Common myeloid progenitor, CD34-positive (primary cell): ENCODE measurements around the gene CNOT4.
A peak's percentile ranks its signal among the peaks of the same experiment; 100 is the strongest.

Experiments
- CTCF ChIA-PET: fragments of 350-600 bp; sonication (Branson Sonifier 250); formaldehyde crosslinking; loops from one replicate; lab custom pipeline; 2021; ENCODE audit warnings: antibody characterized with exemption; lab: Charles Lee
- POLR2A ChIA-PET: fragments of 350-600 bp; sonication (Branson Sonifier 250); formaldehyde crosslinking; loops from one replicate; lab custom pipeline; 2021; ENCODE audit warnings: antibody characterized with exemption; lab: Charles Lee
- DNase-seq, 3 donors: peaks; one replicate each; pipeline versions ENCODE4 v3.0.0 to v3.0.0-alpha.2; 2013
- H3K27ac ChIP-seq, 2 experiments: 1 replicate in 1 of 2; 2 replicates in 1 of 2; pipeline ENCODE4 v1.7.0; 2013; ENCODE audit warnings: inconsistent platforms in 2 of 2, low read length in 2 of 2, mild to moderate bottlenecking in 2 of 2, low read depth in 1 of 2, moderate library complexity in 1 of 2; ENCODE audit not compliant: severe bottlenecking in 2 of 2, insufficient read depth in 1 of 2, poor library complexity in 1 of 2
- H3K27me3 ChIP-seq, 5 experiments: replicated peaks in 2 of 5; 1 replicate in 3 of 5; 2 replicates in 2 of 5; pipeline versions ENCODE4 v1.6.1 to v1.7.0; 2013; ENCODE audit warnings: low read length in 4 of 5, mild to moderate bottlenecking in 2 of 5, moderate library complexity in 2 of 5, inconsistent platforms in 1 of 5; ENCODE audit not compliant: insufficient read depth in 5 of 5, control insufficient read depth in 4 of 5
- H3K36me3 ChIP-seq, 4 experiments: 1 replicate in 2 of 4; 2 replicates in 2 of 4; pipeline versions ENCODE4 v1.6.1 to v1.7.0; 2013; ENCODE audit warnings: low read length in 3 of 4, control low read depth in 1 of 4, mild to moderate bottlenecking in 1 of 4; ENCODE audit not compliant: control insufficient read depth in 4 of 4, insufficient read depth in 4 of 4
- H3K4me1 ChIP-seq, 4 experiments: 1 replicate in 3 of 4; 2 replicates in 1 of 4; pipeline versions ENCODE4 v1.6.1 to v1.7.1; 2013; ENCODE audit warnings: low read length in 3 of 4, mild to moderate bottlenecking in 3 of 4, control low read depth in 1 of 4, inconsistent platforms in 1 of 4, moderate library complexity in 1 of 4; ENCODE audit not compliant: control insufficient read depth in 4 of 4, insufficient read depth in 4 of 4; ENCODE audit errors: control extremely low read depth in 1 of 4
- H3K4me3 ChIP-seq, 7 experiments: 1 replicate in 4 of 7; 2 replicates in 3 of 7; pipeline versions ENCODE4 v1.5.1 to v1.7.0; 2013; ENCODE audit warnings: mild to moderate bottlenecking in 7 of 7, low read length in 6 of 7, moderate library complexity in 6 of 7, inconsistent platforms in 2 of 7, low read depth in 2 of 7, control low read depth in 1 of 7; ENCODE audit not compliant: insufficient read depth in 4 of 7, control insufficient read depth in 1 of 7; ENCODE audit errors: extremely low read depth in 1 of 7
- H3K9me3 ChIP-seq, 5 experiments: 1 replicate in 4 of 5; 2 replicates in 1 of 5; pipeline versions ENCODE4 v1.6.1 to v1.7.1; 2013; ENCODE audit warnings: low read length in 4 of 5, mild to moderate bottlenecking in 2 of 5, inconsistent platforms in 1 of 5, low read depth in 1 of 5, moderate library complexity in 1 of 5; ENCODE audit not compliant: control insufficient read depth in 4 of 5, insufficient read depth in 2 of 5; ENCODE audit errors: control extremely low read depth in 1 of 5
- WGBS: methylation state at CpG from one replicate; pipeline ENCODE4 v1.1.5; 2013; ENCODE audit not compliant: insufficient coverage; 5-methylcytosine and 5-hydroxymethylcytosine counted together

CNOT4 gene

DNA sequence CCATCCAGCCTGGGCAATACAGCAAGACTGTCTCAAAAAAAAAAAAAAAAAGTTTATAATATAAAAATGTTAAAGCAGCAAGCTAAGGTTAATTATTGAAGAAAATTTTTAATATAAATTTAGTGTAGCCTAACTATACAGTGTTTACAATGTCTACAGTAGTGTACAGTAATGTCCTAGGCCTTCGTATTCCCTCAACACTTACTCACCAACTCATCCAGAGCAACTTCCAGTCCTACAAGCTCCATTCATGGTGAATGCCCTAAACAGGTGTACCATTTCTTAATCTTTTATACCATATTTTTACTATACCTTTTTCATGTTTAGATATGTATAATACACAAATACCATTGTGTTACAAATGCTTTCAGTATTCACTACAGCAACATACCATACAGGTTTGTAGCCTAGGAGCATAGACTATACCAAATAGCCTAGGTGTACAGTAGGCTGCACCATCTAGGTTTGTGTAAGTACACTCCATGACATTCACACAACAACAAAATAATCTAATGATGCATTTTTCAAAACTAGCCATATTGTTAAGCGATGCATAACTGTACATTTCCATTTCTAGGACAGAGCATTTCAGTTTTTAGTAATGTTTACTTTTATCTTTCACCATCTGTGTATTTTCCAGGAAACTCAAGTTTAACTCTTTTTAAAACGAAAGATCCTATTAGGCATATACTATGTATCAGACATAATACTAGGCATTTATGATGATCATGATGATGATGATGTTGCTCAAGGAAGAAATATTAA, 43.3 kb downstream of the CNOT4 start:
- ChIA-PET CTCF (interaction anchor here (1.5 kb wide), 1 partner anchor 45 kb away, joined by 3 read pairs; no protein-coding TSS in a partner anchor), POLR2A (no interaction called here)
- DNase-seq = no peak
- Histone ChIP-seq H3K4me3 (no peak overlapping the region), H3K27ac (no peak overlapping the region), H3K4me1 (peaks cover 0 to 2% (median 0%) of the 10 kb centered on the region in 4 experiments), H3K27me3 (no peaks in the 10 kb centered on the region), H3K36me3 (peaks cover 0 to 2% (median 0%) of the 10 kb centered on the region in 4 experiments), H3K9me3 (no peaks in the 10 kb centered on the region)
- no CpG with 5 or more reads among the region's 3 CpGs for WGBS

DNA sequence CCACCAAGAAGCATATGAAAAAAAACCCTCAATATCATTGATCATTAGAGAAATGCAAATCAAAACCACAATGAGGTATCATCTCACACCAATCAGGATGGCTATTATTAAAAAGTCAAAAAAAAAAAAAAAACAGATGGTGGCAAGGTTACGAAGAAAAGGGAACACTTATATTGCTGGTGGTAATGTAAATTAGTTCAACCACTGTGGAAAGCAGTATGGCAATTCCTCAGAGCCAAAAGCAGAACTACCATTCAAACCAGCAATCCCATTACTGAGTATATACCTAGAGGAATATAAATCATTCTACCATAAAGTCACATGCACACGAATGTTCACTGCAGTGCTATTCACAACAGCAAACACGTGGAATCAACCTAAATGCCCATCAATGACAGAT, 46.0 kb downstream of the CNOT4 start:
- H3K36me3 ChIP-seq = no peaks in the 10 kb centered on the region
- no peaks in the 10 kb centered on the region for H3K27me3 ChIP-seq
- H3K27ac ChIP-seq = no peak overlapping the region
- no peak overlapping the region for H3K4me3 ChIP-seq
- no CpG with 5 or more reads among the region's 3 CpGs for WGBS
- CTCF ChIA-PET = no interaction called here
- no peaks in the 10 kb centered on the region for H3K9me3 ChIP-seq
- DNase-seq = peak in 2 of 3 donors; percentile 37 to 62
- peaks cover 0 to 4% (median 1%) of the 10 kb centered on the region in 4 experiments for H3K4me1 ChIP-seq
- POLR2A ChIA-PET = no interaction called here

DNA sequence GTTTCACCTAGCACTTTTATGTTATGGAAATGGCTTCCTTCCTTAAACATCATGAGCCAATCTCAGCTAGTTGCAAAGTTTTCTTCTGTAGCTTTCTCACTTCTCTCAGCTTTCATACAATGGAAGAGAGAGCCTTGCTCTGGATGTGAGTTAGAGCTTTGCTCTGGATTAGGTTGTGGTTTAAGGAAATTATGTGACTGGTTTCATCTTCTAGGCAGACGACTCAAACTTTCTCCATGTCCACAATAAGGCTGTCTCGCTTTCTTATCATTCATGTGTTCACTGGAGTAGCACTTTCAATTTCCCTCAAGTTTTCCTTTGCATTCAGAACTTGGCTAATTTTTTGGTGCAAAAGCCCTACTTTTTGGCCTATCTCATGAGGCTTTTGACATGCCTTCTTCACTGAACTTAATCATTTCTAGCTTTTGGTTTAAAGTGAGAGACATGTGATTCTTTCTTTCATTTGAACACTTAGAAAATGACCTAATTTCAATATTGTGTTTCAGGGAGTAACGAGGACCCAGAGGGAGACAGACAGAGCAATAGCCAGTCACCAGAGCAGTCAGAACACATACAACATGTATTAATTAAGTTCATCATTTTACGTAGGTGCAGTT, 49.8 kb downstream of the CNOT4 start:
- CTCF ChIA-PET = interaction anchor here (0.8 to 1.0 kb wide), 2 partner anchors 7 to 9 kb away, joined by 3 to 4 read pairs; no protein-coding TSS in a partner anchor

DNA sequence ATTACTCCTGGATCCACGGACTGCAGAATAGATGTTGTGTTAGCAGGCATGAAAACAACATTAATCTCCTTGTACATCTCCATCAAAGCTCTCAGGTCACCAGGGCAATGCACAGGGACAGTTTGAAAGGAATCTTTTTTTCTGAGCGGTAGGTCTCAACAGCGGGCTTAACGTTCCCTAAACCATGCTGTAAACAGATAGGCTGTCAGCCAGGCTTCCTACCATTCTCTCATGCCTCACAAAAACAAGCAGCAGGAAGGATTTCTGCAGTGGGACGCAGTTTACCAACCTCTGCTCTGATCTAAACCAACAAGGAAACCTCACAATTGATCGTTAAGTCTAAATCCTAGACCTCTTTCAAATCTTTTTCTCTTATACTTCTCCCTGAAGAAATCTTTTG, 50.8 kb downstream of the CNOT4 start:
- H3K4me3 ChIP-seq = no peak overlapping the region
- CTCF ChIA-PET = no interaction called here
- no peaks in the 10 kb centered on the region for H3K27me3 ChIP-seq
- no peaks in the 10 kb centered on the region for H3K9me3 ChIP-seq
- H3K4me1 ChIP-seq = peaks cover 0 to 4% (median 0%) of the 10 kb centered on the region in 4 experiments
- peaks cover 0 to 2% (median 0%) of the 10 kb centered on the region in 4 experiments for H3K36me3 ChIP-seq
- DNase-seq = no peak
- POLR2A ChIA-PET = no interaction called here
- no peak overlapping the region for H3K27ac ChIP-seq
- WGBS = 71% methylated on average over 4 of the region's 6 CpGs

More for the DNA sequence above, 49.8 kb downstream of the CNOT4 start:
- Histone ChIP-seq H3K4me1 (peaks cover 0 to 4% (median 0%) of the 10 kb centered on the region in 4 experiments), H3K27me3 (no peaks in the 10 kb centered on the region), H3K9me3 (no peaks in the 10 kb centered on the region), H3K4me3 (no peak overlapping the region), H3K36me3 (no peaks in the 10 kb centered on the region), H3K27ac (no peak overlapping the region)
- DNase-seq = no peak
- POLR2A ChIA-PET = no interaction called here
- WGBS = 90% methylated on average over 2 of the region's 4 CpGs

DNA sequence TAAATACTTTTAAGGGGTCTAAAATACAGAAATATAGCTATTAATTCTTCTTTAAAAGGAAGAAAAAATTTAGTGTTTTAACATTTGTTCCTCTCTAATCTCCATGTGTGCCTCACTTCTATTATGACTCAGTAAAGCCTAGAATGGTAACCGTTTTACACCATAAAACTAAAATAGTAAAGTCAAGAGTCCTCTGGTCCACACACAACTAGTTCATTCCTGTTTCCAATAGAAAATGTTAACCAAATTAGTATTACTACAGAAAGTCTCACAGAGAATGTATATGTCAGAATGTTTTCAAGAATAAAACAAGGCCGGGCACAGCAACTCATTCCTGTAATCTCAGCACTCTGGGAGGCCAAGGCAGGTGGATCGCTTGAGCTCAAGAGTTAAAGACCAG, 55.8 kb downstream of the CNOT4 start:
- Histone ChIP-seq H3K9me3 (no peaks in the 10 kb centered on the region), H3K27ac (no peak overlapping the region), H3K4me1 (no peaks in the 10 kb centered on the region), H3K36me3 (peaks cover 0 to 2% (median 0%) of the 10 kb centered on the region in 4 experiments), H3K4me3 (no peak overlapping the region), H3K27me3 (no peaks in the 10 kb centered on the region)
- no peak for DNase-seq
- WGBS = 86% methylated on average over 1 of the region's 3 CpGs
- POLR2A ChIA-PET = no interaction called here
- CTCF ChIA-PET = interaction anchor here (1.6 to 1.7 kb wide), 2 partner anchors 15 to 47 kb away, joined by 3 to 7 read pairs; no protein-coding TSS in a partner anchor

DNA sequence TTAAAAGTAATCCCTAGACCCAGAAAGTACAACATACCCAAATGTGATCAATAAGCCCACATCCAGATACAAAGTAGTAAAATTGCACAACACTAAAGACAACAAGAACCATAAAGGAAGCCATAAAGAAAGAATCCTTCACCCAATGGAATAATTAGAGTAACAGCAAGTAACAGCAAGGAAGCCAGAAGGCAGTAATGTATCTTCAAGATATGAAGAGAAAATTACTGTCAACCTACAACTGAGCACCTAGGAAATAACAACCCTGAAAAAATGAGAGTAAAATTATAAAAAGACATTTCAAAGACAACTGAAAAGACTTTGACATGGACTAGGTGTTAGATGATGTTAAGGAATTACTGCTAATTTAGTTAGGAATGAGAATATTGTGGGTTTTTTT, 60.5 kb downstream of the CNOT4 start:
- ChIA-PET POLR2A (no interaction called here), CTCF (no interaction called here)
- Histone ChIP-seq H3K9me3 (no peaks in the 10 kb centered on the region), H3K4me3 (no peak overlapping the region), H3K4me1 (no peaks in the 10 kb centered on the region), H3K36me3 (peaks cover 0 to 1% (median 0%) of the 10 kb centered on the region in 4 experiments), H3K27ac (no peak overlapping the region), H3K27me3 (no peaks in the 10 kb centered on the region)
- DNase-seq = no peak

DNA sequence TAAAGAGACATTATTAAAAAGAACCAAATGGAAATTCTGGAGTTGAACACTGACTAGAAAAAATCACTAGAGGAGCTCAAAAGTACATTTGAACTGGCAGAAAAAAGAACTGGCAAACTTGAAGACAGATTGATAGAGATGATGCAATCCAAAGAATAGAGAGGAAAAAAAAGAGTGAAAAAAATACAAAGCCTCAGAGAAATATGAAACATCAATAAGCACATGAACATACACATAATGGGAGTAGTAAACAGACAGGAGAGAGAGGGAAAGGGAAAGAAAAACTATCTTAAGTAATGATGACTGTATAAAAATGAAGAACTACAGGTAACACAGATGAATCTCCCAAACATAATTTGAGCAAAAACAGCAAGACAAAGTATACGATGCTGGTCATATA, 61.1 kb downstream of the CNOT4 start:
- no peaks in the 10 kb centered on the region for H3K4me1 ChIP-seq
- H3K27me3 ChIP-seq = no peaks in the 10 kb centered on the region
- H3K4me3 ChIP-seq = no peak overlapping the region
- ChIA-PET POLR2A (no interaction called here), CTCF (no interaction called here)
- H3K9me3 ChIP-seq = no peaks in the 10 kb centered on the region
- H3K27ac ChIP-seq = no peak overlapping the region
- peaks cover 0 to 8% (median under 1%) of the 10 kb centered on the region in 4 experiments for H3K36me3 ChIP-seq
- no CpG with 5 or more reads among the region's 1 CpG for WGBS
- no peak for DNase-seq
